Superior temporal gyrus (tissue), 1 donor: ENCODE results near the gene NTRK3.

Experiments
- DNase-seq: peaks from one replicate; pipeline ENCODE4 v3.0.0-alpha.2; 2016; ENCODE audit errors: extremely low spot score

The NTRK3 gene

DNA sequence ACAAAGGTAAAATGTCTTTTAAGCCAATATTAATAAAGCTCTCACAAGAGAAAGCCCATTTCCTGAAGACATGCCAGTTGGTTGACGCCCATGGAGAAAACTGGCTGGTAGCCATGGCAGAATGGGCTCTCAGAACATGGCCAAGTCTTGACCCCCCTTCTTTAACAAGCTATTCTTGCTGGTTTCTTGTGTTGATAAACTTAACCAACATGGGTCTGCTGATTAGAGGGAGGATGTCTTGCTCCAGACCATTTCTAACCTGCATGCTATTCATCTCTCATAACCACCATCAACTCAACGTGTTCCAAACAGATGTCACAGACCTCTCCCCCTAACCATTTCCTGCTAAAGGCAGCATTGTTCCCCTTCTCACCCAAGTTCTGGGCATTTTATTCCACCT, 25.7 kb downstream of the NTRK3 start:
- DNase-seq = no peak

DNA sequence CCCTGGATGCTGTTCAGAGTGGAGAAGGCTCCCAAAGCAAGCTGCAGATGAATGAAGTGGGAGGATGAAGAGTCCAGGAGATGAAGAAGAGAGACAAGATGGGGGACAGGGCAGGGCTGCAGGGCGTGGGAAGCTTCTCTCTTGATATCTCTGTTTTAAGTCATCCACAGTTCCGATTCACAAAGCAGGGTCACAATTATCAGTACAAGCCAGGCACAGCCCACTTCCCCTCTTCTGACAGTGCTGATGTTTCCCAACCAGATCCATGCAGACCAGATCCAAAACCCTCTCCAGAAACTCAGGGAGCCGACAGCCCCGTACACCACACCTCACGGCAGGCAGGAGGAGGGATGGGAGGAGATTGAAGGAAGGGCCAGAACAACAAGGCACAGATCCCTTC, 31.1 kb downstream of the NTRK3 start:
- no peak for DNase-seq

DNA sequence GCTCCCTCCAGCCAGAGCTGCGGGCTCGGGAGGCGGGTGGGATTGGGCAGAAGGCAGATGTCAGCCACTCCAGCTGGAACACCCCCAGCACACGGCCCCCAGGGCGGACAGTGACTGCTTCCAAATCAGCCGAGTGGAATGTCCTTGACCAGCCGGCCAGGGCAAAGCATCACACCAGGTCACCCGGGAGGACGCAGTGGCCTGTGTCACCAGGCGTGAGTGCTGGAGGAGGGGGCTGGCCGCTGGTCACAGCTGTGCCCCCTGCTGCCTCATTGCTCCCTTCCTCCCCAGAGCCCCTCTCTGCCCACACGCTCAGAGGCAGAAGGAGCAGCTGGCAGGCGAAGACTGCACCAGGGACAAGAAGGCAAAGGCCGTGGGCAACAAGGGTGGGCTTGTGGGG, 33.5 kb downstream of the NTRK3 start:
- no peak for DNase-seq

DNA sequence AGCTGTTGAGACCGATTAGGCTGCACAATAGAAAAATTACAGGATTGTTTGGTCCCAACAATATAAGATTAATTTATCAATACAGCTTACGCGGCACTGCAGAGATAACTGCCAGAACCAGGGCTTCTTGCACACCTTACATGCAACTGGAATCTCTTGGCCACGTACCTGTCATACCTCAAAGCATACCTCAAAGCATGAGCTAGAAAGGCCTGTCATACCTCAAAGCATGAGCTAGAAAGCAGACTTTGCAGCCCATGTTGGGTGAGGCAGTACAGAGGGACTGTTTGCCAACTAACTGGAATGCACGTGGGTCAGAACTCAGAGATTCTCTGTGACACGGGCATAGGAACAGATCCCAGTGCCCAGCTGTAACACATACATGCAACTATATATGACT, 34.7 kb downstream of the NTRK3 start:
- DNase-seq = no peak

DNA sequence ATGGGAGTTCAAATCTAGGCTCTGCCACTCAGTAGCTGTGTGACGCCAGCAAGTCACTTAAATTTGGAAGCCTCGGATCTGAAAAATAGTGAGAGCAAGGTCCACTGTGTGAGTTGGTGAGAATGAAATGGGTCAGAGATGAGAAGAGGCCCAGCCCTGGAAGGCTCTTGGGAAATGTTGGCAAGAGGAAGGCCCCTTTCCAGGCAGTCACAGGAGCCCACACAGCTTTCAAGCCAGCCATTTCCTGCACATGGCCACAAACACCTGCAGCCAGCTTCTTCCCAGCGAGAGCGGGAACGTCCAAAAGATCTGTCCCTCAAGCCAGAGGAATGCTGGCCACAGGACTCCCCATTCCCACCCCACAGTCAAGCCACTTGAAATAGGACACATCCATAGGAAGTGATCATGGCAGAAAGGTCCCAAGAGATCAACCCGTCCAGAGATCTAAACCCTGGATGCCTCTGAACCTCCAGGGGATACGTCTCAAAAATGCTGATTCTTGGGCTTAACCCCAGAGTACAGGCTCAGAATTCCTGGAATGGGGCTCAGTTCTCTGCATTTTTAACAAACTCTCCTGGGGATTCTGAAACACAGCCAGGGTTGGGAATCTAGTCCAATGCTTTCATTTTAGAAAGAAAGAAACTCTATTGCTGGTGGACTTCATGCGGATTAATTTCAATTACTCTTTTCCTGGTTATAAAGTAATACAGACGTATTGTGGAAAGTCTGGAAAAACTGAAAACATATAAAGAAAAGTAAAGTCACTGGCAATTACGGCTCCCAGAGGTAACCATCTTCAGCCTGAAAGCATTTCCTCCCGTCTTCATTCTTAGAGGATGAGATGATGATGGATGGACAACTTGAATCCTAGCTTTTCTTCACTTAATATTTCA, 35.9 kb downstream of the NTRK3 start:
- DNase-seq = no peak

DNA sequence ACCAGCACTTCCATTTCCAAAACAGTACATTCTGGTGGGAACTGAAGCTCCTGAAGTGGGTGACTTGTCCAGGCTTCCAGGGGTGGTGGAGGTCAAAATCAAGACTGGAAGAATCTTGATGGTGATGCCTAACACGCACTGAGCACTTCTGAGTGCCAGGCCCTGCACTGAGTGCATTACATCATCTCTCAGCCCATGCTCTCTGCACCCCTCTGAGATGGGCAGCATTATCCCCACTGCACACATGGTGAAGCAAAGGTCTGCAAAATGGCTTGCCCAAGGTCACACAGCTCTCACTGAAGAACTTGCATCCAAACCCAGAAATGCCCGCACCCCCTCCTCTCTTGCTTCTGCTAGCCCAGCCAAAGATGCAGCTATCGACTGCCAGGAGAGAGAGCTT, 36.9 kb downstream of the NTRK3 start:
- DNase-seq = no peak

DNA sequence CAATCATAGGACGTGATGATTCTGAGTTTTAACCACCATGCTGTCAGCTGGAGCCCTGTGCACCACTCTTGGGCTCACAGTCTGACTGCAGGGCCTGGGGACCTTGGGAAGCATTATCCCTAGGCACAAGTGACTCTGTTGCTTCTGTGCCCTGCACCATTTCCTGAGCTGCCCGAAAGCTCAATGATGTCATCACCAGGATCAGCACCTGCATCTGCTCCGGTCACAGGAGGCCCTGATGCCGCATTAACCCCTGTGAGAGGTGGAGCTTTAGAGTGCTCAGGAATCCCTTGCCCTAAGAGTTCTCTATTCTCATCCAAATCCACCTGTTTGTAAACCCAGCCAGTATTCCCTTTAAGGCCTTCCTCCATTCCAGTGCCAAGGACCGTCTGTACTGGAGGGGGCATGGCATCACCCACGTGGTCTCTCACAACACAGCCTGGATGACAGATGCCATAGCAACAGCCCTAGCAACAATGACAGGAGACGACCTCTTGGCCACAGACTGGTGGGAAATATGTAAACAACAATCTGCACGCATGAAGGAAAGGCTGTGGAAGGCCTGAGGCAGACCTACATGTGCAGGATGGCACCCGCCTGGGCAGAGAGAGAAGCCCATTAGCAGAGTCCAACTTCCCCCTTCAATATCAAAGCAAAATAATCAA, 37.9 kb downstream of the NTRK3 start:
- DNase-seq = peak; percentile 22

DNA sequence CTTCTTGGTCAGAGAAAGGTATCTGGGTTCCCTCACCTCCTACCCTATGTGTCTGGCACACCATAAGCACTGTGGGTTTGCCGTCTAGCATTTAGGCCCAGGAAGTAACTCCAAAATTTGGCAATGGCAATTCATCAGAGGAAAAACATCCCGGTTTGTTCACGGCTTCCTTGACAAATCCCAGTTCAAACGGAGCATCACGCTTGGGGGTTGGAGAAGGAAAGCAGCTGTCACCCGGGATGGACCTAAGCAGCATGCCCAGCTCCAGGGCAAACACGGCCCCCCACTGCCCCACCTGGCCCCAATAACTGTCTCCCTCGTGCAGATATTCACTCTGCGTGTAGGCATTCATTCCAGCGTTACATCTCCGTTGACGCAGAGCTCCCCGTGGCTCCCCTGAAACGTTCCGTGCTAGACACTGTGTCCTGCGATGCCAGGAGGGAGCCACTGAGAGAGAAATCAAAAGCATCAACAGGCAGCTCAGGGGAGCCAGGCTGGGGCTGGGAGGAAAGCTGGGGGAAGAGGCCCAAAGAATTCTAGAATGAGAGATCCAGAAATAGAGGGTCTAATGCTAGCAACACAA, 41.4 kb downstream of the NTRK3 start:
- DNase-seq = peak; percentile 24

DNA sequence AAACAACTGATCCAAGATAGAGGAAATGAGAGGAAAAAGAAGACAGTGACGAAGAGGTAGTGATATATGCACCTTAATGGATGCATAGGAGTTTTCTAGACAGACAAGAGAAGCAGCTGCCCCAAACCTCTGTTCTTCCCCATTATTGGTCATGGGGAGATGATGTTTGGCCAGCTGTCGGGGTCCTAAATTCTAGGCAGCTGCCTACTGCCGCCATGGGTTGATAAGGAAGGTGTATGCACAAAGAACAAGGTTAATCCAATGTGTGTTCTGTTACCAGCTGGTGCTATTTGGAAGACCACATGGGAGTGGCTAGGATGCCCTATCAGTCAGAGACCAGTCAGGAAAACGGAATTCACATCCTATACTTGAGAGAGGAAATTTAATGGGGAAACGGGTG, 47.4 kb downstream of the NTRK3 start:
- DNase-seq = no peak

DNA sequence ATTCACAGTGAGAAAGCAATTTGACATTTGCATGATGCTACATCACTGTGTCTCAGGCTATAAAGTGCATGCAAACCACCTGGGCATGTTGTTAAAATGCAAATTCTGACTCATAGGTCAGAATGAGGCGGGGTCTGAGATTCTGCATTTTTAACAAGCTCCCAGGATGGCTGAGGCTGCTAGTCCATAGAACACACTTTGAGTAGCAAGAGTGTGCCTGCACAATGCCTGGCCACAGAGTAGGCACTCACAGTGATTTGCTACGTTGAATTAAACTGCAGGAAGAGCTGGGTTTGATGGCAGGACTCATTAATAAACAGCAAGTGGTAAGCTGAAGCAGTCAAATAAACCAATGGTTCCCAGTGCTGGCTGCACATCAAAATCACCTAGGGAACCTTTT, 48.1 kb downstream of the NTRK3 start:
- peak; percentile 31 for DNase-seq

DNA sequence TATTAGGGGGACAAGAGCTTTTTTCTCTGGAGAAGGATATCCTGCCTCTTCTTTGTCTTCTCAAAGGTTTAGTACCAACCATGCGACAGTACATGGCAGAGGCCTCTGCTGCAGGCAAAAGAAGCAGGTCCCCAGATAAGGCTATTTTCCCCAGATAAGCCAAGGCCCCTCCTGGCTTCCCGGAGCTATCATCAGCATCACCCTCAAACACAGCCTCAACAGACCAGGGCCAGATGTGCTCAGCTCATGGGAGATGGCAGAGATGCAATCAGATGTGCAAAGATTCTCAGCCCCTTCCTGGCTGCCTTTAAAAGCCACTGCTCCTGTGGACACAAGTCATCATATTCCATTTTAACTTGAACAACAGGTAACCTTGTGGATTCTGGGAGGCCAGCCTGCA, 49.0 kb downstream of the NTRK3 start:
- no peak for DNase-seq

DNA sequence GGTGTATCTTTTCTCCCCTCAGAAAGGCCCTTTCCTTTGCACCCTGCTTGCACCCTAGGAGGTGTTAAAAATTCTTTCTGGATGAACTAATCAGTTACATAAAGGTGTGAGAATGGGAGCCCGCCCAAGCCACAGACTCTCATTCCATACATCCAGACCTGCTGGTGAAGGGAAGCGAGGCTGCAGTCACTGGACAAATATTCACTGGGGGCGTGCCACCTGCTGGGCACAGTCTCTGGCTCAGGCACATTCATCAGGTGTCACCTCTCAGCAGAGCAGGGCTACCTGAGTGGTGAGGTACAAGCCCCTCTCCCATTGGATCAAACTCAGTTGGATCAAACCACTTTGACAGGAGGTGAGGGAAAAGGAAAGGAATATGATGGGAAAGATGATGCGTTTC, 52.0 kb downstream of the NTRK3 start:
- no peak for DNase-seq

DNA sequence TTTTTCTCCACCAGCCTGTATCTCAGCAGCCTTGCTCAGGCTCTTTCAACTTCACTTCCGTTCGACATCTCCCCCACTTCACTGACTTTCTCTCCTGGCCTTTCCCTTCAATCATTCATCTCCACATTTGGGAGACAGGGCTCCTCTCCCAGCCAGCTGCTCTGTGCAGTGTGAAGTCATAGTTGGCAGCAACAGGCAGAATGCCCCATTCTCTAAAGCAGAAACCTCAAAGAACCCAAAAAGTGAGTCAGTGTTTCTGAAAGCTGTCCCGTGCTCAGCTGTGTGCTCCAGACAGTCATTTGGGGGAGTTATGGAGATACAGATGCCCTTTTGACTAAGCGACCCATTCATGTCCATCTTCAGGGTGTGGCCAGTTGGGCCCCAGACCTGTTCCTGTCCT, 54.3 kb downstream of the NTRK3 start:
- DNase-seq = no peak

DNA sequence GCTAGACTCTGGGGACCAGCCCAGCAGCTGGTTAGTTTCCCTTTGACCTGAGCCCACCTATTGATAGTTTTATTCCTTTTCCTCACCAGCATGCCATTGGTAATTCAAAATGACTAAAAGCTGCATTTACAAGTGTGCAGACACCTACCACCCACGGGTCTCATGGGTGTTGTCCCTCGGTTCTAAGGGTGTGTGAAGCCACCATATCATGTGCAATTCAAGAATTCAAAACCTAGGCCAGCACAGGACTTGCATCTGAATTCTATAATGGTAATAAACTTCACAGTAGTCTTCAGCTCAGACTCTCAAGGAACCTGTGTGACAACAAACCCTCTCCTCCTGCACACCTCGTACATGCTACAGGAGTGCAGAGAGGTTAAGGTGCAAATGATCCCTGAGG, 55.3 kb downstream of the NTRK3 start:
- no peak for DNase-seq

DNA sequence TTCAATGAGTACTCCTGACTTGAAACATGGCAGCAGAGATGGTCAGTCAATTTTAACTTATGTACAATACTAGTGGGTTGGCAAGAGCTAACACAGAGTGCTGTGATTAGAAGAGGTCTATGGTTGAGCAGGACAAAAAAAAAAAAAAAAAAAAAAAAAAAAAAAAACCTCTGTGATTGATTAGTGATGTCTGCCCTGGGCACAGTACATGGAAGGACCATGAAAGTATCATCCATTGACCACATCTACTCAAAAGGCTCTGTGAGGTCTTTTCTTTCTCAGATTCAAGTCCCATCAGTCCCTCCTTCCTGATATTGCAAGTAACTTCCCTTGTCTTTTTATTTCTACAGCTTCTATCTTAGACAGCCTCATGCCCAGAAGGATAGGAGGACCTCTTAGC, 59.6 kb downstream of the NTRK3 start:
- DNase-seq = no peak

DNA sequence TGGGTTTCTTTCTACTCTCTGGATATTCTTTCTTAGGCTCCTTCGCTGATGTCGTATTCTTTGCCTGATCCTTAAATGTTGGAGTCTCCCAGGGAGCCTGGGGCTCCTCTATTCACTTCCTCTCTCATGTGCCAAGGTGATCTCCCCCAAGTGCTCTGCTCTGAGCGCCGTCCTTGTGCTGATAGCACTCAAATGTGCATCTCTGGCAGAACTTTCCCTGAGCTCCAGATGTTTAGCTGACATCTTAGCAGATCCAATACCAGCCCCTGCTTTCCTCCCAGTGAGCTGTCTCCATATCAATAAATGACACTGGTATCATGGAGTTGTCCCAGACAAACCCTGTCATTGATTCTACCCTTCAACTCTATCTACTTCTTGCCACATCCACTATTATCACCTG, 62.4 kb downstream of the NTRK3 start:
- no peak for DNase-seq

DNA sequence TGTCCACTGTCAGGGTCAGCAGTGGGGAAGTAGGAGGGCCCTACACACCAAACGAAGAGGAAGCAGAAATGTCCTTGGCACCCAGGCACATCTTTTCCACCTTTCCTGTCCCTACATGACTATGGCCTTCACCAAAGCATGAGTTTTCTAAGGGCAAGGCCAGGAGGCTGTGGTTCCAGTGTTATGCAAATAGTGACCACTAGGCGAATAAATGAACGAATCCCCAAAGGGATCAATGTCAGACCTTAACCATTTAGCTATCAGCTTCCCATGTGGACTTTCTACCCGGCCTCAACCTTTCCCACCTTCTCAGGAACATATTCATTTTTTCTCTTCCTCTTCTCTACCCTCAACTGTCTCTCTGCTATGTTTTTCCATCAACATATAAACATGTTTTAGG, 63.1 kb downstream of the NTRK3 start:
- no peak for DNase-seq

DNA sequence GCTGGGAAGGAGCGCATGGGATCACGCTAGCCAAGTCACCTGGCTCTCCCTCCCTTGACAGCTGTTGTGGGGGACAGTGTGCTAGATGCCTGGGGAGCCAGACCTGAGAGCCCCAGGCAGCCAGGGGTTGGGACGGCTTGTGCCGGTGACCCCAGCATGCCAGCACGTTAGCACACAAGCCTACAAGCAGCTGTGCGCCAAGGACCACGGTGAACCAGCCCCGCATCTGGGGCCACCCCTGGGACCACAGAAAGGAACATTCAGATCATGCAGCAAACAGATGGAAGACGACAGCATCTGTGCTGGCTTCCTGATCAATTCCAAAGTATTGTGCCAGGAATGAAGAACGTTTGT, 64.8 kb downstream of the NTRK3 start:
- no peak for DNase-seq

DNA sequence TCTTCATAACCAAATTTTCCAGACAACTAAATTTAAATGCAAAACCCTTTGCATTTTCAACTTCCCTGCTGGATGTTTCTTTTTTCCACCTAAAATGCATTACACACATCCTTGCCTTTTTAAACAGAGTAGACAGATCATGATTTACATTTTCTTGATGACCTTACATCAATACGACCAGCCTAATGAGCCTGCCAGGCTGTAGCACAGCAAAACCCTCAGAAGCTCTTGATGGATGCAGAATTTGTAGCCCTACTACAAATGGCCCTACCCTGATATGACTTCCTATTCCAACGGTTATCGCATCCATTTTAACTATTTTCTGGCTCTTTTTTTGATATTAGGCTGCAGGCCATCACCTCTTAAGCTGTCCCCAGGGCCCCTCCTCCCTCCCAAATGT, 66.3 kb downstream of the NTRK3 start:
- DNase-seq = no peak

DNA sequence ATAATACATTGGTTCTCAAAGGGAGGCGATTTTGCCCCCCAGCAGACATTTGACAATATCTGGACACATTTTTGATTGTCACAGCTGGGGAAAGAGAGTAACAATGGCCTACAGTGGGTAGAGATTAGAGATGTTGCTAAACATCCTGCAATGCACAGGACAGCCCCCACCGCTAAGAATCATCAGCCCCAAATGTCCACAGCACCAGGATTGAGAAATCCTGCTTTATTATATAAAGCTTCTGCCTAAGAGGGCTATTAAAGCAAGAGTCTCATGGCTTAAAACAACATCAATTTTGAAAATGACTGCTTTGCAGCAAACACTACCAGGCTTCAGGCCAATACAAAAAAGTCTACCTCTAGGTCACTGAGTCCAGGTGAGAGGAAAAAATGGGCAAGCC, 68.2 kb downstream of the NTRK3 start:
- DNase-seq = no peak

DNA sequence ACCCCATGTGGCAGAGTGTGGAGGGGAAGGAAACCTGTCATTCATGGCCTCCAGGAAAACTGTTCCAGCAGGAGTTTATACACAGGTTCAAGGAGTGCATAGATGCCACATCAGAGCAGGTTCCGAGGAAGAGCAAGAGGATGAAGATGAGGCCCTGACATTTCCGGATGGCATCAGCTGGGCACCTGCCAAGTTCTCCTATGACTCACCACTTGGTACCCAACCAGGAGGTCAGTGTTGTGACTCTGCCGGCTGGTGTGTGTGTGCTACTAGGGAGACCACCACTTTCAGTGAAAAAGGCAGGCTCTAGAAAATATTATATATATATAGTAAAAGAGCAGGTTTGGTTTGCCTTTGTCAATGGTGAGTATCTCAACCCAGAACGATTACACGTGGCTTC, 69.3 kb downstream of the NTRK3 start:
- peak; percentile 51 for DNase-seq

DNA sequence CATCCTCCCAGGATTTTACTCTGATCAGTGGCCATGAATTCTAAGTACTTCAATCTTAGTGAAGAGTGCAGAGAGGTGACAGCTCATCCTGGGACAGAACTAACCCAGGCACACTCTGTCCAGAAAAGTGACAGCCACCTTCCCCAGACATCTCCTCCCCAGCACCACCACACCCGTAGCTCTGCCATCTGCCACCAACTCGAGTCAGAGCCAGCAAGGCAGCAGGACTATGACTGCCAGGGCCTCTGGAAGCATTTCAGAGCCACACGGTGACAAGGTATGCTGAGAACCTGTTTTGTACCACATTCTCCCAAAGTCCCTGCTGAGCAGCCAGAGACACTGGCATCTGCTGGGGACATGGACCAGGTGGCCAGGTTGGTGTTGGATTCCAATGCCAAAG, 71.0 kb downstream of the NTRK3 start:
- no peak for DNase-seq

DNA sequence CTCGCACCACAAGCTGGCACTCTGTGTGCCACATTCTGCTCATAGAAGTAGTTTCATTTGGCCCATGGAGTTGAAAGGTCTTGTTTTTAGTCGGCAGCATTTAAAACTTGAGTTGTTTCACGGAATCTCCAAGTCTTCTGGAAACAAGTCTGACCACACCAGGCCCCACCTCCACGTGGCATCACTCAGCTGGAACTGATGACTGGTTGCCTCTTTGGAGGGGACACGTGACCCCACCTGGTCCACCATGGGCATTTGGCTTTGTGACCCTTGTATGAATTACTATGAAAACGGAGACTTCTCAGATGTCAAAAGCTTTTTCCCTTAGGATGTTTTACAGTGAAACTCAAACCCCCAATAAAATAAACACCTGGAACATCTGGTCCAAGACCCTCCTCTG, 74.9 kb downstream of the NTRK3 start:
- no peak for DNase-seq
